ENCODE measurements around the gene BTNL3.
"Not testable (repeated sequence)": the region's sequence is repeated elsewhere in the genome, so short reads cannot be mapped to it uniquely, and the experiment has no call there.

The BTNL3 gene

DNA sequence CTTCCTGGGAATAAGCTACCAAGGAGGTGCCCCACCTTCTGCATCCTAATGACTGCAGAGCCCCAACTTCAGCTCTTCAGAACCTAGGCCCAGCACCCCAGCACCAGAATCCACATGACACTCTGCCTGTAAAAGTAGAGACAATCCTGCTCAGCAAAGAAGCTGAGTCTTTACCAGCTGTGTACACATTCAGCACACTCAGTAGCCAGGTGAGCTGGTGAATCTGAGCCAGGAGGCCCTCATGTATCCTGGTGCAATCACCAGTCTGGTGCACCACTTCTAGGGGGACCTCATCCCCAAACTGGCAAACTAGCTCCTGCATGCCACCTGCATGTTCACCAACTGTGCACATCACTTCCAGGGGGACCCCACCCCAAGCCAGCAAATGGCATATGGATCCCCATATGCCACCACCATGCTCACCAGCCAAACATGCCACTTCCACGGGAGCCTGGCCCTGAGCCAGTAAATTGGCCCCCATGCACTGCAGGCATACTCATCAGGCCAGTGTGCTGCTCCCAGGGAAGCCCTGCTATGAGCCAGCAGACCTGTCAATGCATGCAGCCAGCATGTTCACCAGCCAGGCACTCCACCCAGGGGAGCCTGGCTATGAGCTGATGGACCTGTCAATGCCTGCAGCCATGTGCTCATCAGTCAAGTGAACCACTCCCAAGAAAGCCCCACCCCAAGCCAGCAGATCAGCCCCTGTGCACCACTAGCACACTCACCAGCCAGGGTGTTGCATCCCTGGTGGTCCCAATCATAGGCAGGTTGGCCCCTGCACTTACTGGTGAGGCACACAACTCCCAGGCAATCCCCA, 35.8 kb downstream of the BTNL3 start:
- DNase-seq: no peak

DNA sequence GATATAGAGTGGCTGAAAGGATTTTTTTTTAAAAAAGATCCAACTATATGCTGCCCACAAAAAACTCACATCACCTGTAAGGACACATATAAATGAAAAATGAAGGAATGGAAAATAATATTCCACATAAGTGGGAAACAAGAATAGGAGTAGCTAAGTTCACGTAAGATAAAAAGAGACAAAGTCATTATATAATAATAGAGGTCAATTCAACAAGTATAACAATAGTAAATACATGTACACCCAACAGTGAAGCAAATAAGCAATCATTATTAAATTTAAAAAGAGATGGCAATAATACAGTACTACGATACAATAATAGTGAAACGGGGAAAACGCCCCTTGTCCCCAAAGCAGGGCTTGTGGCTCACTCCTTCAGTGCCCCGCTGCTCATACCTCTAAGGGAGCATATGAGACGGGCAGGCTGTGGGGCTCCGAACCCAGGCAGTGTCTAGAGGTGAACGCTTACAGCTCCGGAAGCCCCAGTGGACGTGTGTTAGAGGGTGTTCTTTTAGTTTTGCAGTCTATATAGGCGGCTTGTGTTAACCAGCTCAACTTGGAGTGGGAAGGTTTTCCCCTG, 38.9 kb downstream of the BTNL3 start:
- DNase-seq: no peak

DNA sequence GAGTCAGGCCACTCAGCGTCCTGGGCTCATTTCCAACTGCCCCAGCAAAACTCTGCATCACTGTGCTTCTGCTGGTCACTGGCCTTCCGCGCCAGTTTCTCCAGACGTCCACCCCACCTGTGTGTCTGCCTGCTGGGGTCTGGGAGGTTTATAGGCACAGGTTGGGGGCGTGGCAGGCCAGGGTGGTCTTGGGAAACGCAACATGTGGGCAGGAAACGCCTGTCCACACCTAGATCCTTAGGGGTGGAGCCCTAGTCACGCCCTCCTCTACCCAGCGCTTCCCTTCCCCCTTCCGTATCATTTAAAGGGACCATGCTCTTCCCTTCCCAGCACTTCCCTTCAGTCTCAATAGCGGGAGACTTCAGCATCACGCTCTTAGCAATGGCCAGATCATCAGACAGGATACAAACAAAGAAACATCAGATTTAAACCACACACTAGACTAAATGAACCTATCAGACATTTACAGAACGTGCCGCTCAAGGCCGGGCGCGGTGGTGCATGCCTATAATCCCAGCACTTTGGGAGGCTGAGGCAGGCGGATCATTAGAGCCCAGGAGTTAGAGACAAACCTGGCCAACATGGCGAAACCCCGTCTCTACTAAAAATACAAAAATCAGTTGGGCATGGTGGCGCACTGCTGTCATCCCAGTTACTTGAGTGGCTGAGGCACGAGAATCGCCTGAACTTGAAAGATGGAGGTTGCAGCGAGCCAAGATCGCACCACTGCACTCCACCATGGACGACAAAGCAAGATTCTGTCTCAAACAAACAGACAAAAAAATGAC, 39.6 kb downstream of the BTNL3 start:
- no peak for DNase-seq

GRCh38 chr5:181031716-181032115, 43.1 kb downstream of the BTNL3 start:
- DNase-seq: no peak

- DNase-seq: no peak
These were observed 47.6 kb downstream of the BTNL3 start for GRCh38 chr5:181035991-181036815.

GRCh38 chr5:181036816-181037364, 48.2 kb downstream of the BTNL3 start:
- DNase-seq: no peak

- DNase-seq: no peak
These were observed 48.8 kb downstream of the BTNL3 start for GRCh38 chr5:181037365-181037861.

DNA sequence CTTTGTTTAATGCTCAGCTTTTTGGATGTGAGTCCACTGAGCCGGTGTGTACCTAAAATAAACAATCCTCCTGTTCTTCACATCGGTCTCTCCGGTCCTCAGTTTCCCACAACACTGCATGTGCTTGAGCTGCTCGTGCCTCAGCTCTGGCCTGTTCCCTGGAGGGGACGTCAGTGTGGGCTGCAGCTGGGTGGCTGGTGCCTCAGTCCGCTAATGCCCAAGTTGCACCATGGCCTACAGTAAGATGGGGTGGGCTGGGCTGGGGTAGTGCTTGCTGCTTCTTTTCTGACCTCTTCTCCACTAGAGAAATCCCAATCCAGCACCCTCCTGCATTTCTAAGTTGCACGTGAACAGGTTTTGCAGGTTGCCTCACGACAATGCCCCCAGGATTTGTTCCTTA, 50.8 kb downstream of the BTNL3 start:
- DNase-seq: no peak

- DNase-seq: no peak
These were observed 51.4 kb downstream of the BTNL3 start, which contains the start of gene BTNL9 for GRCh38 chr5:181039931-181040630. Gene BTNL9 (plus strand): TSS chr5:181040266. CDS start chr5:181045490, 5,224 bp downstream.

DNA sequence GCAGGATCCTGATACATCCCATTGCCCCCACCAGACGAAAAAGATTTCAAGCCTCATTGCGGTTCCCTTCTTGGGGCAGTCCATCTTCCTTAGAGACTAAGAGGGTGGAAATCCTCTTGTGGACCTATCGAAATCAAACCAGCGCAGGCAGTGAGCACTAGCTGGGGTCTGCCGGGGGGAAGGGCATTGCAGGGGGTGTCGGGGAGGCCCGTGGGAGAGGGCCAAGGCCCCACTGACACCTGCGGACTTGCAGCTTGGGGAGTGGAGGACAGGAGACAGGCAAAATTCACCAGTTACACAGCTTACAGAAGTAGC, 51.9 kb downstream of the BTNL3 start:
- DNase-seq: no peak

GRCh38 chr5:181041043-181041442, 52.4 kb downstream of the BTNL3 start:
- no peak for DNase-seq

DNA sequence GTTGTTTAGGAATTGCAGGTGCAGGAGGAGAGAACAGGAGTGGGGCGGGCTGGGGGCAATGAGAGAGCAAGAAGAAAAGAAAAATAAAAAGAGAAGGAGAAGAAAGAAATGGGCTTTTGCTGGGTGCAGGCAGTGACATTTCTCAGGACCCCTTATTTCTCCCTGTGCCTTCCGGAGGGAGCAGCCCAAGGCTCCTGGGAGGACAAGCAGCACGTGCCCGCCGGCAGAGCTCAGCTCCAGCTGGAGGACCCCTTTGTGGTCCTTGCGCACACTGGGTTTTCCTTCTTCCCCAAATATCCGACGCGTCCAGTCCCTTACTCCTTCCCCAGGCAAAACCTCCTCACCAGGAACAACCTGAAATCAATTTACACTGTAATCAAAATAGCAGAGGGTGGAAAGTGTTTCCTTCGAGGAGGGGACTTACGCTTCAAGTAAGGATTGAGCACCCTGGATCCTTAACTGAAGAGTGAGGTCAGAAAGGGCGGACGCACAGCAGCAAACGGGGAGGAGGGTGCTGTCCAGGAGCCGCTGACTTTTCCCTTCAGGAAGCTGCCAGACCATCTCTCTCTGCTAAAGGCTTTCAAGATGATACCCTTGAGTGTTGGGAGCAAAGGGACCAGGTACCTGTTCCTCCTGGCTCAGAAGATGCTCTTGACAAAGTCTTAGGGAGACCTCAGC, 53.5 kb downstream of the BTNL3 start:
- no peak for DNase-seq

- no peak for DNase-seq
These were observed 54.1 kb downstream of the BTNL3 start for GRCh38 chr5:181042722-181043121.

GRCh38 chr5:181043285-181044092, 54.8 kb downstream of the BTNL3 start:
- no peak for DNase-seq

DNA sequence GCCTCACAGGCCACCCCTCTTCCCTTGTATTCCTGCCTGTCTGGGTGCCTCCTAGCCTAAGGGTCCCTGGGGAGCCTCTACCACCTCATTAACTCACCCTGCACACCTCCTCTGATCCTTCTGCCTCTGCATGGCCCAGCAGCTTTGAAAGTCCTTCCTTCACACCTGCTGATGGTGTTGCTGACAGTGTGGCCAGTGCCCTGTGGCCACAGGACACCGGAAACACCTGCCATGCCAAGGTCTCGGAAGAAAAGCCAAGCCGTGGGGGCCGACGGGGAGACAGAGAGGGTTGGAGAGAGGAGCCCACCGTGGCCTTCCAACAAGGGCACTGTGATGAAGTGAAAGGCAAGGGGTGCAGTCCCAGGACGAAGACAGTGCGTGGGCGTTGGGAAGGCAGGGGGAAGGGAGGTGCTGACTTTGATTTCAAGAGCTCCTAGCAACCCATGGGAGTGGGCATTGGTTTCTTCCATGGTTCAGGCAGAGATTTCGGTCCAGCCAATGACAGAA, 55.5 kb downstream of the BTNL3 start:
- DNase-seq: no peak

- DNase-seq: no peak
These were observed 56.1 kb downstream of the BTNL3 start for GRCh38 chr5:181044662-181045305.

- no peak for DNase-seq
These were observed 56.7 kb downstream of the BTNL3 start for GRCh38 chr5:181045316-181045715.

GRCh38 chr5:181045857-181046256, 57.2 kb downstream of the BTNL3 start:
- not testable (repeated sequence) for DNase-seq

GRCh38 chr5:181047288-181047687, 58.6 kb downstream of the BTNL3 start:
- no peak for DNase-seq

DNA sequence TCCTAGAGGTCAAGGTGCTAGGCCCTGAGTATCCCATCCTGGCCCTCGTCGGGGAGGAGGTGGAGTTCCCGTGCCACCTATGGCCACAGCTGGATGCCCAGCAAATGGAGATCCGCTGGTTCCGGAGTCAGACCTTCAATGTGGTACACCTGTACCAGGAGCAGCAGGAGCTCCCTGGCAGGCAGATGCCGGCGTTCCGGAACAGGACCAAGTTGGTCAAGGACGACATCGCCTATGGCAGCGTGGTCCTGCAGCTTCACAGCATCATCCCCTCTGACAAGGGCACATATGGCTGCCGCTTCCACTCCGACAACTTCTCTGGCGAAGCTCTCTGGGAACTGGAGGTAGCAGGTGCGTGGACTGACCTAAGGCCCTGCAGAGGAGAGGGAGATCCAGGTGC, 59.3 kb downstream of the BTNL3 start:
- no peak for DNase-seq
